ENCODE measurements around the gene LKAAEAR1. TPM values are rescaled to one million over a fixed set of nuclear protein-coding genes. Genes with fewer than 3 reads are reported as not detected.

Gene LKAAEAR1
- total RNA-seq, 1 donor from 2014 or later = not detected

DNA sequence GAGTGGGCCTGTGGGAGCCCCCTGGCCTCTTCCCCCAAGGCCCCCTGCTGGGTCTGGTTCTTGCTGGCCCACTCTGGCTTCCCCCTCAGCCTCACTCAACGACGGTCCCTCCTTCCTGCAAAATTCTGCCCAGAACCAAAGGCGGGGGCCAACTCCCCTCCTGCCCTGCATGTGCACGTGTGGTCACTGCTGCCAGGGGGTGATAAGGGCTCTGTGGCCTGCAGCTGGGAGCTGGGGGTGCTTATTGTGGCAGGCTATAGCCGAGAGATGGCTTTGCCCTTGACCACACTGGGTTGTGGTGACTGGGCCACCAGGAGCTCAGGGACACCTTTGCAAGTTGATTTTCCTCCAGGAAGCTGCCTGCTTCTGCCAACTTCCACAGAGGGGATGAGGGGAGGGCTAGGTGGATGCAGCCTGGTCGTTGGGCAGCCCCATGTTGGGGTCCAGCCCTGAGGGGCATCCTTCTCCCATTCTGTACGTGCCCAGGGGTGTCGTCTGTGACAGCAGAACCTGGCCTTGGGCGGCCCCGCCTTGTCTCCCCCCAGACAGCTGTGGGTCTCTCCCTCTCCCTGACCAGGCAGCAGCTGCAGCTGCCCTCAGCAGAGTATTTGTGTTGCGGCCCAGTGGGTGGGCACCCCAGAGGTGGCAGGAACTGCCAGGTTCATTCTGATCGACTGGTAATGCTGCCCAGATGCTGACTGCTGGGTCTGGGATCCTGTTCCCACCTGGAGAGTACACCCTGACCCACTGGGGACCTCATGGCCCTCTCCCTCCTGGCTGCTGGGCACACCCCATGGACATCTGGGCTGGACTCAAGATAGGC lies 15.6 kb downstream of the LKAAEAR1 start:
- Mint-ChIP-seq H3K27me3 (ENCODE audit: low read depth, unreplicated experiment) (no peaks in the 10 kb centered on the region), H3K36me3 (ENCODE audit: low read depth, unreplicated experiment) (peaks cover 4% of the 10 kb centered on the region), H3K9me3 (ENCODE audit: unreplicated experiment) (no peaks in the 10 kb centered on the region), H3K4me3 (ENCODE audit: unreplicated experiment) (no peak overlapping the region), H3K4me1 (ENCODE audit: low read depth, unreplicated experiment) (peaks cover 18% of the 10 kb centered on the region), H3K27ac (ENCODE audit: unreplicated experiment) (no peak overlapping the region)
- peaks cover 23% of the 10 kb centered on the region for H3K4me1 ChIP-seq (ENCODE audit: insufficient read depth, low read length)
- no peak overlapping the region for H3K4me3 ChIP-seq (ENCODE audit: insufficient read depth, low read depth, low read length)
- peaks cover 2% of the 10 kb centered on the region for H3K79me2 ChIP-seq (ENCODE audit: insufficient read depth, low read length)
- H3K27me3 ChIP-seq (ENCODE audit: insufficient read depth, low read length) = no peaks in the 10 kb centered on the region
- DNase-seq (ENCODE audit: low read depth) (no peak), FAIRE-seq (no peak)
- H4K20me1 ChIP-seq (ENCODE audit: insufficient read depth, low read length) = peaks cover 32% of the 10 kb centered on the region
- no peaks in the 10 kb centered on the region for H3K9me3 ChIP-seq (ENCODE audit: insufficient read depth, low read depth, low read length)
- H3K36me3 ChIP-seq (ENCODE audit: insufficient read depth, low read length) = no peaks in the 10 kb centered on the region
- TF ChIP-seq, protein P1, sequence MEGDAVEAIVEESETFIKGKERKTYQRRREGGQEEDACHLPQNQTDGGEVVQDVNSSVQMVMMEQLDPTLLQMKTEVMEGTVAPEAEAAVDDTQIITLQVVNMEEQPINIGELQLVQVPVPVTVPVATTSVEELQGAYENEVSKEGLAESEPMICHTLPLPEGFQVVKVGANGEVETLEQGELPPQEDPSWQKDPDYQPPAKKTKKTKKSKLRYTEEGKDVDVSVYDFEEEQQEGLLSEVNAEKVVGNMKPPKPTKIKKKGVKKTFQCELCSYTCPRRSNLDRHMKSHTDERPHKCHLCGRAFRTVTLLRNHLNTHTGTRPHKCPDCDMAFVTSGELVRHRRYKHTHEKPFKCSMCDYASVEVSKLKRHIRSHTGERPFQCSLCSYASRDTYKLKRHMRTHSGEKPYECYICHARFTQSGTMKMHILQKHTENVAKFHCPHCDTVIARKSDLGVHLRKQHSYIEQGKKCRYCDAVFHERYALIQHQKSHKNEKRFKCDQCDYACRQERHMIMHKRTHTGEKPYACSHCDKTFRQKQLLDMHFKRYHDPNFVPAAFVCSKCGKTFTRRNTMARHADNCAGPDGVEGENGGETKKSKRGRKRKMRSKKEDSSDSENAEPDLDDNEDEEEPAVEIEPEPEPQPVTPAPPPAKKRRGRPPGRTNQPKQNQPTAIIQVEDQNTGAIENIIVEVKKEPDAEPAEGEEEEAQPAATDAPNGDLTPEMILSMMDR (IDR thresholded peaks at IDR 0.05; ENCODE audit: insufficient read depth, low read depth, low read length) = no peak
- no peak for TF ChIP-seq EZH2 (IDR thresholded peaks at IDR 0.05; ENCODE audit: insufficient read depth, low read length)
- no peak overlapping the region for H3K4me2 ChIP-seq (ENCODE audit: low read length)
- no peak overlapping the region for H2AFZ ChIP-seq (ENCODE audit: low read depth, low read length)
- H3K27ac ChIP-seq (ENCODE audit: low read depth, low read length) = no peak overlapping the region
- no peak overlapping the region for H3K9ac ChIP-seq (ENCODE audit: low read length)

- Histone ChIP-seq H3K9me3 (ENCODE audit: insufficient read depth, low read depth, low read length) (no peaks in the 10 kb centered on the region), H3K4me1 (ENCODE audit: insufficient read depth, low read length) (peaks cover 24% of the 10 kb centered on the region), H4K20me1 (ENCODE audit: insufficient read depth, low read length) (peaks cover 32% of the 10 kb centered on the region), H3K9ac (ENCODE audit: low read length) (no peak overlapping the region), H3K4me3 (ENCODE audit: insufficient read depth, low read depth, low read length) (no peak overlapping the region), H2AFZ (ENCODE audit: low read depth, low read length) (no peak overlapping the region), H3K27ac (ENCODE audit: low read depth, low read length) (no peak overlapping the region), H3K4me2 (ENCODE audit: low read length) (no peak overlapping the region), H3K27me3 (ENCODE audit: insufficient read depth, low read length) (no peaks in the 10 kb centered on the region), H3K79me2 (ENCODE audit: insufficient read depth, low read length) (peaks cover 5% of the 10 kb centered on the region), H3K36me3 (ENCODE audit: insufficient read depth, low read length) (no peaks in the 10 kb centered on the region)
- DNase-seq (ENCODE audit: low read depth) (no peak), FAIRE-seq (no peak)
- Mint-ChIP-seq H3K36me3 (ENCODE audit: low read depth, unreplicated experiment) (peaks cover 4% of the 10 kb centered on the region), H3K27ac (ENCODE audit: unreplicated experiment) (no peak overlapping the region), H3K9me3 (ENCODE audit: unreplicated experiment) (no peaks in the 10 kb centered on the region), H3K4me1 (ENCODE audit: low read depth, unreplicated experiment) (peaks cover 18% of the 10 kb centered on the region), H3K27me3 (ENCODE audit: low read depth, unreplicated experiment) (no peaks in the 10 kb centered on the region), H3K4me3 (ENCODE audit: unreplicated experiment) (no peak overlapping the region)
- no peak for TF ChIP-seq EZH2 (IDR thresholded peaks at IDR 0.05; ENCODE audit: insufficient read depth, low read length)
- TF ChIP-seq, protein P1 (IDR thresholded peaks at IDR 0.05; ENCODE audit: insufficient read depth, low read depth, low read length) = no peak
These were observed 16.4 kb downstream of the LKAAEAR1 start for GRCh38 chr20:64067733-64068307.
